Mesodermal cell (in vitro differentiated cells): Measurements from ENCODE around the gene SRPK3.

Experiments
- H3K27ac ChIP-seq: 2 replicates; pipeline ENCODE4 v1.7.0; 2013; ENCODE audit warnings: mild to moderate bottlenecking, low read depth, low read length, moderate library complexity; ENCODE audit not compliant: severe bottlenecking
- H3K36me3 ChIP-seq: 2 replicates; pipeline ENCODE4 v1.7.1; 2013; ENCODE audit warnings: mild to moderate bottlenecking, low read length, moderate library complexity; ENCODE audit not compliant: control insufficient read depth, insufficient read depth
- H3K4me1 ChIP-seq: one replicate; pipeline ENCODE4 v1.7.1; 2013; ENCODE audit warnings: mild to moderate bottlenecking, low read length; ENCODE audit not compliant: insufficient read depth, control insufficient read depth, poor library complexity, severe bottlenecking
- H3K4me3 ChIP-seq: 2 replicates; pipeline ENCODE4 v1.7.0; 2013; ENCODE audit warnings: low read length, control low read depth, mild to moderate bottlenecking; ENCODE audit not compliant: insufficient read depth, poor library complexity, severe bottlenecking; ENCODE audit errors: extremely low read depth
- H3K9me3 ChIP-seq: 2 replicates; pipeline ENCODE4 v1.7.1; 2013; ENCODE audit warnings: mild to moderate bottlenecking, low read length, moderate library complexity; ENCODE audit not compliant: control insufficient read depth
- WGBS, 2 experiments: methylation state at CpG; one replicate each; pipeline ENCODE4 v1.1.5; 2013; ENCODE audit warnings: missing lambda C conversion rate in 2 of 2; ENCODE audit not compliant: insufficient coverage in 2 of 2; 5-methylcytosine and 5-hydroxymethylcytosine counted together

Gene SRPK3

GRCh38 chrX:153778684-153779101 lies 2.1 kb upstream of the SRPK3 start:
- WGBS, 2 experiments: 93 to 100% methylated on average over 2 to 8 of the region's 16 CpGs
- H3K9me3 ChIP-seq: no peaks in the 10 kb centered on the region
- no peaks in the 10 kb centered on the region for H3K4me1 ChIP-seq
- no peaks in the 10 kb centered on the region for H3K36me3 ChIP-seq
- no peak overlapping the region for H3K27ac ChIP-seq
- H3K4me3 ChIP-seq: no peak overlapping the region

DNA sequence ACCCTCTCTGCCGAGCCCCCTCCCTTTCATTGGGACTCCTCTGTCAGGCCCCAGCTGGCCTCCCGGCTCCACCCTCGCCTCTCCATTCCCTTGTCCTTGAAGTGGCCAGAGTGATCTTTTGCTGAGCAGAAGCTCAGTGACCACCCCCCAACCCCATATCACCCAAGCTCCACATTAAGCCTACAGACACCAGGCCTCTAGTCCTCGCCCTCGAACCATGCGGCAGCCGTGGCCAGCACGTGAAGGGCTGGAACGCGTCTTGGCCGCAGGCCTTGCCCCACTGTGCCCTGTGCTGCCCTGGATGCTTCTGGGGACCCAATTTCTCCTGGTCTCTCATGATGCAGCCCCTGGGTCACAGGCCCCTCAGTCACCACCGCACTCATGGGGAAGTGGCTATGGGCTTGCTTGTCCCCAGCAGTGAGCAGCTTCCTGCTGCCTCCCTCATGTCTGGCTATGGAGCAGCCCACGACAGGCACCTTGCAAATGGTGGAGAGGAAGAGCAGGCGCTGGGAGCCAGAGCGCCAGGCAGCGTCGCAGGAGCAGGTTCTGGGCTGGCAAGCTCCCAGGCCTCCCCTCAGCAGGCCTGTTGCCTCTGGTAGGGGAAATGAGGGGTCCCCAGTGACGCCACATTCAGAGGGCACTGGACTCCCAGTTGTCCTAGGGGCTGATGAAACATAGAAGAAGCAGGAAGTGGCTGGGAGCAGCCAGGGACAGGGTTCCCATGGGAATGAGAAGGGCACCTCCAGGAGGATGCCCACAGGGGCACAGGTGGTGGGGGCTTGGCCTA lies 757 bp upstream of the SRPK3 start:
- H3K27ac ChIP-seq: no peak overlapping the region
- H3K36me3 ChIP-seq: no peaks in the 10 kb centered on the region
- H3K9me3 ChIP-seq: no peaks in the 10 kb centered on the region
- no peak overlapping the region for H3K4me3 ChIP-seq
- WGBS, 2 experiments: 95 to 100% methylated on average over 1 to 14 of the region's 18 CpGs
- no peaks in the 10 kb centered on the region for H3K4me1 ChIP-seq

- Histone ChIP-seq H3K4me1 (no peaks in the 10 kb centered on the region), H3K4me3 (no peak overlapping the region), H3K36me3 (no peaks in the 10 kb centered on the region), H3K27ac (no peak overlapping the region), H3K9me3 (no peaks in the 10 kb centered on the region)
- WGBS, 2 experiments: 88 to 97% methylated on average over 4 to 9 of the region's 24 CpGs
Measured at GRCh38 chrX:153781428-153782047, 697 bp downstream of the SRPK3 start.

- Histone ChIP-seq H3K4me3 (no peak overlapping the region), H3K27ac (no peak overlapping the region), H3K36me3 (peaks cover 4% of the 10 kb centered on the region), H3K4me1 (no peaks in the 10 kb centered on the region), H3K9me3 (no peaks in the 10 kb centered on the region)
- 88 to 92% methylated on average over 2 to 3 of the region's 11 CpGs for WGBS, 2 experiments
Measured at GRCh38 chrX:153782313-153782712, 1.5 kb downstream of the SRPK3 start.

GRCh38 chrX:153782871-153783270 lies 2.0 kb downstream of the SRPK3 start:
- WGBS, 2 experiments: 97% methylated on average over 5 of the region's 14 CpGs; no CpG with 5 or more reads in 1 of the 2 experiments
- H3K9me3 ChIP-seq: no peaks in the 10 kb centered on the region
- no peaks in the 10 kb centered on the region for H3K4me1 ChIP-seq
- H3K36me3 ChIP-seq: peaks cover 9% of the 10 kb centered on the region
- H3K27ac ChIP-seq: no peak overlapping the region
- H3K4me3 ChIP-seq: no peak overlapping the region

GRCh38 chrX:153783378-153784013 lies 2.7 kb downstream of the SRPK3 start:
- no peaks in the 10 kb centered on the region for H3K4me1 ChIP-seq
- H3K9me3 ChIP-seq: no peaks in the 10 kb centered on the region
- 91 to 100% methylated on average over 5 to 11 of the region's 24 CpGs for WGBS, 2 experiments
- no peak overlapping the region for H3K27ac ChIP-seq
- H3K36me3 ChIP-seq: peaks cover 9% of the 10 kb centered on the region
- H3K4me3 ChIP-seq: no peak overlapping the region

DNA sequence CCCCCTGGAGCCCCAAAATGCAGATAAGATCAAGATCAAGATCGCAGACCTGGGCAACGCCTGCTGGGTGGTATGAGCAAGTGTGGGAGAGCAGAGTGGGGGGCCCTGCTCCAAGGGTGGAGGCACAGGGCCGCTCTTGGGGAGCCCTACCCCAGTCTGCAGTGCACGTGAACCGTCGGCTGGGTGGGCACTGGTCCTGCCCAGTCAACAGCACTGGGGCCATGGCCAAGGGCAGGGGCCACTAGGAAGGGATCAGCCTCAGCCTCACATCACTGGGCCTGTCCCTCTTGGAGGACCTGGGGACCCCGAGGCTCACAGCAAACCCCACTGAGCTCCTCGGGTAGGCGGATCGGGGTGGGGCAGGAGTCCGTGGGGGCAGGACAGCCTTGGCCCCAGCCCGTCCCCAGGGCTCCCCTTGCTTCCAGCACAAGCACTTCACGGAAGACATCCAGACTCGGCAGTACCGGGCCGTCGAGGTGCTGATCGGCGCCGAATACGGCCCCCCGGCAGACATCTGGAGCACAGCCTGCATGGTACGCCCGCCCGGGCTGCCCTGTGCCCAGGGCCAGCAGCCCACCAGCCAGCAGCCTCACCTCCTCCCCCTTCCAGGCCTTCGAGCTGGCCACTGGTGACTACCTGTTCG lies 3.6 kb downstream of the SRPK3 start:
- WGBS, 2 experiments: 92 to 100% methylated on average over 5 to 11 of the region's 27 CpGs
- H3K36me3 ChIP-seq: peaks cover 9% of the 10 kb centered on the region

DNA sequence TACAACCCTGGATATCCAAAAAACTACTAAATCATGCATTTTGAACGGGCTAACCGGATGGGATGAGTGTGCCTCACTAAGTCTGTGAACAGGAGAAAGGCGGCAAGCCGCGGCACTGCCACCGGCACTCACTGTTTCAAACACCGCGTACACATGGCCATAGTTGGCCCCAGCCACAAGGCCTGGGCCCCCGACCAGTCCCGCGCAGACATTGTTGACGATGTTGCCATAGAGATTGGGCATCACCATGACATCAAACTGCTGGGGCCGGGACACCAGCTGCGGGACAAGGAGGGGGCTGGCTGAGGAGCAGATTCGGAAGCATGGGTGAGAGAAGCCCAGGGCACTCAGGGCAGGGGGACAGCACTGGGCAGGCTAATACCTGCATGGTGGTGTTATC lies 5.8 kb downstream of the SRPK3 start:
- Histone ChIP-seq H3K27ac (no peak overlapping the region), H3K4me3 (no peak overlapping the region), H3K4me1 (no peaks in the 10 kb centered on the region), H3K9me3 (no peaks in the 10 kb centered on the region), H3K36me3 (peaks cover 9% of the 10 kb centered on the region)
- WGBS, 2 experiments: 92 to 96% methylated on average over 11 to 14 of the region's 15 CpGs

More for the DNA sequence above, 3.6 kb downstream of the SRPK3 start:
- H3K27ac ChIP-seq: no peak overlapping the region
- H3K4me1 ChIP-seq: no peaks in the 10 kb centered on the region
- no peaks in the 10 kb centered on the region for H3K9me3 ChIP-seq
- H3K4me3 ChIP-seq: no peak overlapping the region

DNA sequence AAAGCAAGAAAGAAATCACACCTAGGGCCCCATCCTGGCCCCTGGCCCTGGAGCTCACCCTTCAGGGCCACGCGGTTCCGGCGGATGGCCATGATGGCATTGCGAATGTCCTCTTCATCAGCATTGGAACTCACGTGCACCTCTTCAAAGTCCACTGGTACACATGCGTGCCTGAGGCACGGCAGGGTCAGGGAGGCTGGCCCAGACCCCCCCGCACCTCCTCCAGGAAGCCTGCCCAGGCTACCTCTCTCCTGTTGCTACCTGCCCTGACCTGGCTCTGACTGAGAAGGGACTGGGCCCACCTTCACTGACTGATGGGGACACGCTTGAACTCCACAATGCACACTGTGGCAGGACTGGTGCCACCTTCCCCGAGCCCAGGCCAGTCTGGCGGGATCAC lies 8.8 kb downstream of the SRPK3 start:
- Histone ChIP-seq H3K27ac (no peak overlapping the region), H3K9me3 (no peaks in the 10 kb centered on the region), H3K4me3 (no peak overlapping the region), H3K4me1 (peaks cover 5% of the 10 kb centered on the region), H3K36me3 (peaks cover 11% of the 10 kb centered on the region)
- 95 to 97% methylated on average over 5 to 6 of the region's 12 CpGs for WGBS, 2 experiments

- no peaks in the 10 kb centered on the region for H3K9me3 ChIP-seq
- no peak overlapping the region for H3K27ac ChIP-seq
- peaks cover 5% of the 10 kb centered on the region for H3K4me1 ChIP-seq
- no peak overlapping the region for H3K4me3 ChIP-seq
- H3K36me3 ChIP-seq: peaks cover 15% of the 10 kb centered on the region
- 99% methylated on average over 9 to 10 of the region's 17 CpGs for WGBS, 2 experiments
Measured at GRCh38 chrX:153791104-153791852, 10.4 kb downstream of the SRPK3 start.
